DMS53 treated with DMSO at 0.1 percent for 48 hours (cell line): ENCODE data around the gene NFIX.
A peak's percentile ranks its signal among the peaks of the same experiment; 100 is the strongest.

Source experiments
- DNase-seq: peaks from one replicate; lab custom pipeline; 2025; ENCODE audit not compliant: unreplicated experiment; lab: John Stamatoyannopoulos, UW

The NFIX gene

DNA sequence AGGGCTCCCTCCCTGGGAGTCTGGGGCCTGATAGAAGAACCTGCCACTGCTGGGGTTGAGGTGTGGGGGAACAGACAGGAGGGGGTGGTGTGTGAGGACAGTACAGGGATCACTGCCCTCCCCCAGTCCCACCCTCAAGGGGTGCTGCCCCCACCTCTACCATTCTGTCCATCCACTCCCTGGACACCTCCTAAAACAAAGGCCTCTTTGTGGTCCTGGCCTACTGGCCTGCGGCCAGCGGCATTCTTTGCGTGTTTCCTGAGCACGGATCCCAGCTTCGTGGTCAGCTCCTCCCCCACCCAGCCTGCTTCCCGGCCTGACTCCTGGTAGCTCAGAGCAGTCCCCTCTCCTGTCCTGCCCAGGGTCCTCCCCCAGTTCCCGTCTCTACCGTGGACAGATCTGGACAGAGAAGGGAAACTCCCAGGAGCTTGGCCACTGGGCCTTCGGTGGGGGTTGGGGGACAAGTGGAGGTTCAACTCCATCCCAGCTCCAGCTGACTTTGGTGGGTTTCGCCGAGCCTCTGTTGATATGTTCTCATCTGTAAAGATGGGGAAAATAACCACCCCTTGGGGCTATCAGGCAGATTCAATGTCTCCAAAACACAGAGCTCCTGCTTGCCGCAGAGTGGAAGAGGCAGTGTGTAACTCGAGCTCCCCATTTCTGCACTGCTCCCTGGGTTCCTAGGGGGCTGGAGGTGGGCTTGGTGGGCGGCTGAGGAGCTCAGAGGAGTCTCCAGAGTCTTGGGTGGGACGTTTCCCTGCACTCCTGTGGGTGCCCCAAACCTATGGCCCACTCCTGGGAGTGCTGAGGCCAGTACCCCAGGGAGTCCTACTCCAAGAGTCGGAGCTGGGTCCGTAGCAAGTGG lies 58.7 kb downstream of the NFIX start:
- DNase-seq, result no peak

DNA sequence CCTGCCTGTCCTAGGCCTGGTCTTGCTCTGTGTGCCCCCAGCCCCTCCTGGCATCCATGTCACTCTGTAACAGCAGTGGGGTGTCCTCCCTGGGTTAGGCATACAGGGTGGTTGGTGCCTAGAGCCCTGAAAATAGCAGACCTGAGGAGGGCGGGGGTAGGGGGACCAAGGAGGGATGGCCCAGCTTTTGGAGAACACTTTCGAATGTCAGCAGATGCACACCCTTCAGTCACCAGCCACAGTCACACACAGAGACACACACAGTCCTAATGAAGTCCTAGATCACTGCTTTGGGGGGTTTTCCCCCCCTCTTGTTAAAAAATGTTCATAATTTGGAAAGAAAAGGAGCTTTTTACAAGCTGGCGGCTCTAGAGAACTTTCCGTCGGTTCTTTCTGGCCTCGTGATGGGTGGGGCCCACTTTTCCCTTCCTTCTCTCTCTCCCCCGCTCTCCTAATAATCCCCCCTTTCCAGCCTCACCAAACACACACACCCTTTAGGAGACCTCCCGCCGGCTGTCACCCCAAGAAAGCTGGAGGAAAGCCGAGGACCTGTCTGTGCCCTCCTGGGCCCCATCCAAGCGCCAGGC lies 59.4 kb downstream of the NFIX start:
- no peak for DNase-seq

DNA sequence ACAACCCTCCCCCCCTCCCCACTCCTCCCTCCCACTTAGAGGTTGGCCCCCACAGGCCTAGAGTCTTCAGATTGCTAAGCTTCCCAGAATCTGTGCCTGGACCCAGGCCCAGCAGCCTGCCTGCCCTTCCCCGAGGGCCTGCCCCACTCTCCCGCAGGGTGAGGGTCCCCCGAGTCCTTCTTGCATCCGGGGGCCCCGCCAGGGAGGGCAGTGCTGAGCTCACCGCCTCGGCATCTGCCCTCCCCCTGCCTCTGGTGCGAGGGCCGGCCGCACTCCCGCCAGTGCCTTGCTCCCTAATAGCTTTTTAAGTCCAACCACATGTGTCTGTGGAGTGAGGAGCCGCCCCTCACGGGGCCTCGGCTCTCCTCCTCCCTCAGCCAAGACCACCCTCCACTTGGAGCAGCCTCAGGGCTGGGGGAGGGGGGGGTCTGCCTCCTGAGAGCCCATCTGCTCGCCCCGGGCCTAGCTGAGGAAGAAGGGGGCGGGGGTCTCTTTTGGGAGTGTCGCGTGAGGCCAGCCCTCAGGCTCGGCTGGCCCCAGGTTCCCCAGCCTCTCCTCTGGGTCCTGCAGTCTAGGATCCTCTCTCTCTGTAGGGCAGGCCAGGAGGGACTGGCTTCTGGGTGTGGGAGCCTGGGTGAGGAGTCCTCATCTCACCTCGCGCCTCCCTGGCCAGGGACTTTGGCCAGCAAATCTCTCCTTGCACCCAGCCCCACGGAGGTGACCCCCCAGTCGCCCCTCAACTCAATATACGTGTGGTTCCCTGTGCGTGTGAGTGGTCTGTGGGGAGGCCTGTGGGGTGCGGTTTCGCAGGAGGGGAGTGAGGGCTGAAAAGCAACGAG lies 60.2 kb downstream of the NFIX start:
- DNase-seq, result no peak

DNA sequence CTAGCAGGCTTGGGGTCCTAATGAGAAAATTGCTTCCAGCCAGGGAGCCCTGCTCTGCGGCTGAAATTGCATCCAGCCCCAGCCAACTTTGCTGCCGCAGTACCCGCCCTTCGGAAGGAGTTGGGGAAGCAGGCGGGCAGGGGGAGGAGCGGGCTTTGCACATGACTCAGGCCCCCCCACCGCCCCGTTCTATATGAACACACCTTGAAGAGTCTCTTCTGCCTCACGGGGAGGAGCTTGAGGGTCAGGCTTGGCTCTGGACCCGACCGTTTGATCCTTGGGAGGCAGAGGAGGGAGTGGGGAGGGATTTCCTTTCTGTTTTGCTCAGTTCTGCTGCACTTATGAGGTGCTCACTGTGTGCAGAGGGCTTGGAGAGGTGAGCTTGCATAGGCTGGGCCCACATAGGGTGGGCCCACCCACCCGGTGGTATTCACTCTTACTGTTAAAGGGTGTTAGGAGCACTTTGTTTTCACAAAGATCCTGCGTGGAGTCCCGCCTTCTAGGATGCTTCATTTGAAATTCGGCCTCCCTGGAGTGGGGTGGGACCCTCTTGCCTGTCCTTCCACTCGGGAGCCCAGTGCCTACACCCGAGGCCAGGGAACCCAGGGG lies 60.9 kb downstream of the NFIX start:
- no peak for DNase-seq

DNA sequence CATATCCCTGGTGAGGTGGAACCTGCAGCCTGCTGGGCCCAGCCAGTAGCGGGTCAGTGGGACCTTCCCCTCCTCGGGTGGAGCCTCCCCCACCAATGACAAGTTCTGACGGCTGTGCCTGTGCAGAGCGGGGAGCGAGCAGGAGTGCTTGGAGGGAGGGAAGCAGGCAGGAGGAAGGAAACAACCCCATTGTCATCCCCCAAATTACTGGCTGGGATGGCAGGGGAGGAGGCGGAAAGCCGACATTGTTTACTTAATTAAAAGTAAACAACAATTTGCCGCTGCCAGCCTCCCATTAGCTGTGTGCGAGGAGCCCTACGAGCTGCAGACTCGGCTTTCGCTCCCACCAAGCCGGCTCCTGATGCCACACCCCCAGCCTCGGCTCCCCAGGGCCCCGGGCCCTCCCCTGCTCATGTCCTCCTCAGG lies 61.9 kb downstream of the NFIX start:
- peak; percentile 15 for DNase-seq

DNA sequence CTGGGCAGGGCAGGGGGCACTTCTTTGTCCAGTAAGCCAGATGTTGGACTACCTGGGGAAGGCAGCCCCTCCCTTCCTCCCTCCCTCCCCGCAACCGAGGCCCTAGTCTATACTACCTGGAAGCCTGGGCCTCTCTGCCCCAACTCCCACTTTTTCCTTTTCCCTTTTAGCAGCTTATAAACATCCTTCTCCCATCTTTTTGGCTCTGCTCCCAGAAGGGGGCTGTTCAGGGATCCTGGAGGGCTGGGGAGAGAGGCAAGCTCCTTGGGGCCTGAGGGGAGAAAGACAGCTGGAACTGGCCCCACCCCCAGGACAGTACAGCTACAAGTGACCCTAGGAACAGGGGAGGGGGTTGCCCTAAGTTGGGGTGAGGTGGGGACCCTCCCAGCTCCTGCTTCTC lies 62.5 kb downstream of the NFIX start:
- no peak for DNase-seq

DNA sequence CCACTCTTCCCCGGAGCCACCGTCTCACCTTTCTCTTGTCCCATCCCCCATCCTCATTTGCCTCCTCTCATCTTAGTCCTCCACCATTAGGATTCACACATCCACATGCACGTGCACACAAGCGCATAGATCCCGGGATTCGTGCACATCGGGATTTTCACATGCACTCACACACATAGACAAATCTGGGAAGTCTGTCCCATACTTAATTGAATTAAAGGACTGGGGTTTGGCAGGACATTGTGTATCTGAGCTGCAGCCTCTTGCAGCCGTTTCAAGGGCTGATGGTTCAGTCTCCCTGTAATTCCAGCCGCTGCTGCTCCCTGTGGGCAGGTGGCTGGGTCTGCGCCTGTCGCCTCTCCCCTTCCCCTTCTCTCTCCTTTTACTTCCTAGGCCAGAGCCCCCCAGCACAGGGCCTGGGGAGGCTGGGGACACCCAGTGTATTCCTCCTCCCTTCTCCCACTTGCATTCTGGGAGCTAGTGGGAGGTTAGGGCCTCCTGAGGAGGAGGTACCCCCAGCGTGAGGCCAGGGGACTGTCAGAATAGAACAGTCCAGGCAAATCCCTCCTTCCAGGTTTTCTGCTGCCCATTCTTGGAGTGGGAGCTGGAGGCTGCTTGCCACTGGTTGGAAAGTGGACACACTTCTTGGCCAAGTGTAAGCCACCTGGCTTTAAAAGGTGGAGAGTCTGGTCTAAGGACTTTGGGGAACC lies 63.8 kb downstream of the NFIX start:
- DNase-seq, result no peak

DNA sequence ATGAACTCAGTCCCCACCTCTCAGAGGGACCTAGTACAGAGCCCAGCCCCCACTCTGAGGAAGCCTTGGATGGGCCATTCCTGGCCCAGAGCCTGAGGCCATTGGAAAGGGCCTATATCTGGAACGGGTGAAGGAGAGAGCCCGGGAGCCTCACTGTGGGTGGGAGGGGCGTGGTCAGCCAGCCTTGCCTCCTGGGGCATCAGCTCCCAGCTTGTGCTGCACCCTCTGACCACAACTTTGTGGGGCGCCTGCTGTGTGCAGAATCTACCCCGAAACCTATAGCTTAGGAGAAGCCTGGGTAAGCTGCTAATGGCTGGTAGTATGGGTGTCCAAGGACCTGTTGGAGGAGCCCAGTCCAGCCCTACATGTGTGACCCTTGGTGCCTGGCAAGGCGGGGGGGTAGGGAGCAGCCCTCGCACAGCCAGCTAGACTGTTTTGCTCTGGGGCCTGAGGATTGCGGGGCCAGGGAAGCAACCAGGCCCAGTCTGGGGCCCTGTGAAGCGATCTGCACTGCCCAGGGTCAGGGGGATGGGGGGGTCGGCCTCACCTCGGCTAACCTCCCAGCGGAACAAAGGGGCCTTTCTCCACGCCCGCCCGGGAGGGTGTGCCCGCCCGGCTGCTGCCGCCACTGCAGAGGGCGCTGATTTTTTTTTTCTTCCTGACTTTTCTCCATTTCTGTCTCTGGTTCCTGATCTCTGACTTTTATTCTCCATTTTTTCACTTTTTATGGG lies 65.1 kb downstream of the NFIX start:
- no peak for DNase-seq

DNA sequence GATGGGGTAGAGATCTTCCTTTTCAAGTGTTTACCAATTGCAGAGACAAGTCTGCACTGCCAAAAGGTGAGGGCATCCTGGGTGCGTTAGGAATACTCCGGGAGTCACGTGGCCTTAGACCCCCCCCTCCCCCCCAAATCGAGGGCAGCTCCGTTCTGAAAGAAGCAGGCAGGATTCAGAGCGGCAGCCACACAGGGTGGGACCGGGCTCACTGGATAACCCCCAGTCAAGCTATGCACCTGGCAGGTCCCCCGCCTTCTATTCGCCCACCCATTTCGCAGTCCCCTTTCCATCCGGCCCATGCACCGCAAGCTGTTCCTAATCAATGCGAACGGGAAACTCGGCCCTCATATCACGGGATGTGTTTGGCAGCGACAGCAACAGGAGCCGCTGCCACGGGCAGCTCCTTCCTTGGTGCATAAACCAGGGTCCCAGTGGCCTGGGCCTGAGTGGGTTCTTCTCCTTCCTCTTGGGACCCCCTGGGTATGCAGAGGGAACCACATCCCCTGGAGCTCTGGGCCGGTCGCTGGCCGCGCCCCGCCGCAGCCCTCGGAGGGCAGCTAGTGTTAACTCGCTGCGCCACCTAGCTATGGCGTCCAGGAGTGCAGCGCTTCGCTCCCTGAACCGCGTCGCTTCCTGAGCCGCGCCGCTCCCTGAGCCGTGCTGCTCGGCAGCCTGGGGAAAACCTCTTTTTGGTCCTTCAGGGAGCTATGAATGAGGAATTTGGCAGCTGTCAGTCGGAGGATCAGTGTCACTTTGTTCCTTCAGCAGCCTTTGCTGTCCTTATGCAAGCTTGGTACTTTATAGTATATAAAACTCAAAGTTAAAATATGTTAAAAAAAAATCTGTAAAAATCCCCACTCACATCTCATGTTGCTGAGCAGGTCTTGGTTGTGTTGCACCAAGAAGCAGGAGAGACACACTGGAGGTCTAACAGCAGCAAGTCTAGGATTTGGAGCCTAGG lies 66.0 kb downstream of the NFIX start:
- peak; percentile 30 for DNase-seq

DNA sequence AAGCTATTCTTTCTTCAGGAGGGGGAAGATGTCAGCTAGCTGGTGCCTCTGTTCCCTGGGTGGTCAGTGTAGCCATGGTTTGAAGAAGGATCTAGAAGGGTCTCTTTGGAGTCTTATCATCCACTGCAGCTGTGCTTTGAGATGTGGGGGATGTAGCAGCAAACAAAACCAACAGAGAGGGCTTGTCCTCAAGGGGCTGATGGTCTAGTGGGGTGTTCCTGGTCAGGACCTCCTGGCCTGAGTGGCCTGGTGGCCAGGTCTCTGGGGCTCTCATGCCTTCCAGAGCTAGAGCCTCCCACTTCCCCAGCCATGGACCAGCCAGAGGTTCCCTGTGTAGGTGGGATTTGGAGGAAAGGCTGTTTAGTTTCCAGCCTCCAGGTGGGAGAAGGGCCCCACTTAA lies 67.0 kb downstream of the NFIX start:
- DNase-seq, result no peak

DNA sequence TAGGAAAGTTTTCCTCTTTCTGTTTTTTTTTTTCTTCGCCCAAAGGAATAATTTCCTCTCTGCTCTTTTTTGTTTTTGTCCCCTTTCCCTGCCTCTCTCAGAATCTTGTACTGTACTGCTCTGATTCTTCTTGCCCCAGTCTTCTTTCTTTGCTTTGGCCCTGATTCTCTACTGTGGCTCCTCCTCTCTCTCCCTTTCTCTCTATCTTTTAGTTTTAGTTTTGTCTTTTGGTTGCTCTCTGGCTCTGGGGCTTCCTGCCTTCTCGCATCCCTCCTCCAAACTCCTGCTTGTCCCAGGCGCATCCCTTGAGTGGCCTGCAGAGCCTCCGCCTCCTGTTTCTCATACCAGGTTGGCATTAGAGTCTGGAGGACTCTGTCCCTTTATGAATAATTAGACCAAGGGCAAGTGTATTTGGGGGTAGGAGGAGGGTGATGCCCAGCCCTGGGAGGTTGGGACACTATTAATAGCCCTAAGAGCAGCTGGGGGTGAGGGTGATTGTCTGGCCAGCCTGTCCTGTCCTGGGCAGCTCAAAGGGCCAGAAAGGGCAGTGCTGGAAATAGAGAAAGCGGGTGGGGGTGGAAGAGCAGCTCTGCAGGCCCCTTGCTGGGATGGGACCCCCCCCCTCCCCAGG lies 68.3 kb downstream of the NFIX start:
- no peak for DNase-seq

DNA sequence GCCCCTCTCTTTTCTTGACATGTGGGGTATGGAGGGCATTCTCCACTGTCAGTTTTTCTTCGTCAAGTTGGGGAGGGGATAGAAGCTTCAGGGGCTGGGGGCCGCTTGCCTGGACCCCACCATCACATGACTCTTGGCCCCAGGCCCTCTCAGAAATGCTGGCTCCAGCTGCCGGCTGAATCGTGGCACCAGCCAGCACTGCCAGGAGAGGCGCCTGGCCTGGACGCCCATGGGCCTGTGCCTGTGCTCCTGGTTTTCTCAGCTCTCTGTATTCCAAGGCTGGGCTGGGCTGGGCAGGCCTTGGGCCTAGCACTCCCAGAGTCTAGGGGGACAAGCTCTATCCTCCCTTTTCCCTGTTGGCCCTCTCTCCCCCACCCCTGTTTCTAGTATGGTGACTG lies 68.8 kb downstream of the NFIX start:
- DNase-seq, result no peak

DNA sequence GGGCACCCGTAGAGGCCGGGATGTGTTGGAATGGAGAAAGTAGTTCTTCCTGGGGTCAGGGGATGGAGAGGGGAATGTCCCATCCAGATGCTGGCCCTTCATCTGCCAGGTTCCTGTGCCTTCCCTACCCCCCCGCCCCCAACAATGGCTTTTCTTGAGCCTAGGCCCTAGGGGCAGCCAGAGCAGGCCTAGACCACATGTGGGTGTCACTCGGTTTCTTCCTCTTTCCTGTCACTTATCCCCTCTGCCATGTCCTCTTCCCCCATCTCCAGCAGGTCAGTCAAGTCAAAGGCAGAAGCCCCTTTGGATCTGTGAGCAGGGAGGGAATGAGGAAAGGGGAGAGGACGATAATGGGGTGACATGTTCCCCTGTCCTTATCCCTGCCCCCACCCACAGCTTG lies 71.0 kb downstream of the NFIX start:
- DNase-seq, result no peak

DNA sequence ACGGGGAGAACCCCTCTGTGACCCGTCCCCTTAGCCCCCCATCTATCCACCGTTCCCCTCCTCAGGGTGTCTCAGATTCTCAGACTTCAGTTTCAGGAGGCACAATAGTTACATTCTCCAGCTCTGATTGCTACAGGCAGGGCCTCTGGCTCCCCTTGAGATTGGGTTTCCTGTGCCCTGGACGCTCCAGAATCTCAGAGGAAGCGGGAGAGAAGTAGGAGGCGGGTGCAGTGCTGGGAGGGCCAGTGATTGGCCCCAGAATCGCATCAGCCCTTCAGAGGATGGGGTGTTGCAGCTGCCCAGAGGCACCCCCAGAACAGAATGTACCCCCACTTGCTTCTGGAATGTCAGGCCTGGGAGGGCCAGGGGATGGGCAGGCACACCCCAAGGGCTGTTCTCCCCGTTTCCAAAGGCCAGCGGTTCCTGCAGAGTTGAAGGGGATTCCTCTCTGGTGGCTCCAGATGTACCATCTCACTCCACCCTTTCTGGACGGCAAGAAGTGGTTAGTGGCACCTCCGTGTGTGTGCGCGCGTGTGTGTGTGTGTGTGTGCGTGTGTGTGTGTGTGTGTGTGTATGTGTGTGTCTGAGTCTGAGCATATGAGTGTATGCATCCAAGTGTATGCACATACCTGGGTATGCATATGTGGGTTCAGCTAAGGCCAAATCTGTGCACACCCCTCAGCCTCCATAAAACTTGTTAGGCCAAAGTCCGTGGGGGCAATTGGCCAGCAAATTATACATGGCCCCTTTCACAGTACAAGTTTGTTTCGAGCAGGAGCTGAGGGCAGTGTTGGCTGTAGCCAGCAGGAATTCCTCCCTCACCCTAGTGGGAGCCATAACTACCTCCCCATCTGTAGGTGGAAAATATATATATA lies 71.9 kb downstream of the NFIX start:
- no peak for DNase-seq

DNA sequence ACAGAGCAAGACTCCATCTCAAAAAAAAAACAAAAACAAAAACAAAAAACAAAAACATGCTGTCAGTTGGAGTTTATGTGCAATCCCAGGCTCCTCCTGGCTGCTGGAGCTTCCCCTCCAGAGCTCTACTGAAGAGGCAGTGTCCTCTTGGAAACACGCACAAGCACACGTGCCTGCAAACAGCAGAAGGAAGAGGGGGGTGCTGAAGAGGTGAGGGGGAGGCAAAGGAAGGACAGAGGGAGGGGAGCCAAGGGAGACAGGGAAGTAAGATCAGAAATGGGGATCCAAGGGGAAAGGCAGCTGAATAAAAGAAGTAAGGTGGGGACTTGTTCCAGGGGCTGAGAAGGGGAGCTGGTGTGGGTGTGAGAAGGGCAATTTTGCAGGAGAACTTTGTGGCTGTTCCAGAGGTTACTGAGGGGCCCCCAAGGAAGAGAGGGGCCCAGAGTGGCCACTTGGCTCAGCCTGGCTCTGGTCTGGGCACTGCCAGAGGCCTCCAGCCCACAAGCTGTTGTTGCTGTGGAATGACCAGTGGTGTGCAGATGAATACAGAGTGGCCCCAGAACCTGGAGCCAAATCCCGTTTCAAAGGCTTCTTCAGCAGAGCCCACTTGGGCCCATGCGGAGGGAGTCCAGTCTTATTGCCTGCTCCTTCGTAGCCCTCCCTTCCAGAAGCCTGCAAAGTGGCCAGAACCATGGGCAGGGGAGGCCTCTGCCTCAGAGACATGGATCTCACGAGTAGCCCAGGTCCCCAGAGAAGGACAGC lies 73.0 kb downstream of the NFIX start:
- DNase-seq, result no peak

DNA sequence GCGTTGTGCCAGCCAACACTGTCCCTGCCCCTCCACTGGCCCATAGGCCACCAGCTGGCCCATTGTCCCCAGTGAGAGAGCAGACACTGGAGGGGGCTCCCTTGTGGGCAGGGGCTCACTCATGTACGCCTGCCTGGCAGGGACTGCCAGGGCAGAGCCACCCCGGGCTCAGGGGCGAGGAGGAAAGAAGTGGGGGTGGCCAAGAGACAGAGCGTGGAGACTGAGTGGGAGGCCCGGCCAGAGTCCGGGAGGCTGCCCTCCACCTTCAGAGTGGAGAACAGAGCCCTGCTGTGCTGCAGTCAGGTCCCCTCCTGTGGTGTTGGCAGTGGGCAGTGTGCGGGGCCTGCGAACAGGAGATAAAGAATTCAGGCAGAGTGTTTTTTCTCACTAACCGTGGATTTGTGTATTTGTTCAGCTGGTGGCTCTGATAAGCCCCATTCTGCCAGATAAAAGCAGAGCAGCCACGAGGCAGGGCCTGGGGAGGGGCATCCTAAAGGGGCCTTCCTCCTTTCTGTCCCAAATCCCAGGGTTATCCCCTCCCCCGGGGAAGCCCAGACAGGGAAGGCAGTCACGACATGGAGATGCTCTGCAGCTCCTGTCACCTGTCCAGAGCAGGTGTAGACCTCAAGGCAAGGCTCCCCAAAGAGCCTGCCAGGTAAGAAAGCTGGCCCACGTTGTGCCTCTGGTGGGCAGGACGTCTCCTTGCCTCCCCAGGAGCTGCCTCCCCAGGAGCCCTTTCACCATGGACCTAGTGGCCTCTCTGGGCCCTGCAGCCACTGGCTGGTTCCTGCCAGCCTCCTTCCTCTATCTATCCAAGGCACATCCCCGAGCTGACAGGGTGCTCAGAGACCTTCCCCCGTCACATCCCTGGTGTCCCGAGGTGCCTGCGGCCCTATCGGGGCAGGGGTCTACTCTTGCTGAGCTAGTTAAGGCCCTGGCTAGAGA lies 74.4 kb downstream of the NFIX start:
- no peak for DNase-seq
